Effector memory CD8-positive, alpha-beta T cell (primary cell): ENCODE results near the gene ESR2.

Source experiments
- ATAC-seq: fragments of 150-1000 bp; cut with Tn5 transposase; replicated peaks from 2 replicates; pipeline ENCODE4 v1.10.0; 2021; ENCODE audit warnings: mild to moderate bottlenecking, moderate library complexity
- DNase-seq, 3 experiments: peaks; one replicate each; pipeline ENCODE4 v3.0.0; 2021
- H3K27ac Mint-ChIP-seq, 2 donors: one replicate each; pipeline ENCODE4 v1.8.0; 2022; ENCODE audit warnings: mild to moderate bottlenecking in 2 of 2, mixed read lengths in 2 of 2, moderate library complexity in 2 of 2
- H3K27me3 Mint-ChIP-seq, 2 donors: one replicate each; pipeline ENCODE4 v1.8.0; 2022; ENCODE audit warnings: mixed read lengths in 2 of 2
- H3K36me3 Mint-ChIP-seq: one replicate; pipeline ENCODE4 v1.8.0; 2022; ENCODE audit warnings: mild to moderate bottlenecking, moderate library complexity, mixed read lengths; ENCODE audit not compliant: insufficient read depth
- H3K4me1 Mint-ChIP-seq, 2 donors: one replicate each; pipeline ENCODE4 v1.8.0; 2022; ENCODE audit warnings: low read depth in 2 of 2, mixed read lengths in 2 of 2
- H3K4me3 Mint-ChIP-seq, 2 donors: one replicate each; pipeline ENCODE4 v1.8.0; 2022; ENCODE audit warnings: mild to moderate bottlenecking in 2 of 2, mixed read lengths in 2 of 2, moderate library complexity in 2 of 2
- H3K9me3 Mint-ChIP-seq, 2 donors: one replicate each; pipeline ENCODE4 v1.8.0; 2022; ENCODE audit warnings: mixed read lengths in 2 of 2

The ESR2 gene

DNA sequence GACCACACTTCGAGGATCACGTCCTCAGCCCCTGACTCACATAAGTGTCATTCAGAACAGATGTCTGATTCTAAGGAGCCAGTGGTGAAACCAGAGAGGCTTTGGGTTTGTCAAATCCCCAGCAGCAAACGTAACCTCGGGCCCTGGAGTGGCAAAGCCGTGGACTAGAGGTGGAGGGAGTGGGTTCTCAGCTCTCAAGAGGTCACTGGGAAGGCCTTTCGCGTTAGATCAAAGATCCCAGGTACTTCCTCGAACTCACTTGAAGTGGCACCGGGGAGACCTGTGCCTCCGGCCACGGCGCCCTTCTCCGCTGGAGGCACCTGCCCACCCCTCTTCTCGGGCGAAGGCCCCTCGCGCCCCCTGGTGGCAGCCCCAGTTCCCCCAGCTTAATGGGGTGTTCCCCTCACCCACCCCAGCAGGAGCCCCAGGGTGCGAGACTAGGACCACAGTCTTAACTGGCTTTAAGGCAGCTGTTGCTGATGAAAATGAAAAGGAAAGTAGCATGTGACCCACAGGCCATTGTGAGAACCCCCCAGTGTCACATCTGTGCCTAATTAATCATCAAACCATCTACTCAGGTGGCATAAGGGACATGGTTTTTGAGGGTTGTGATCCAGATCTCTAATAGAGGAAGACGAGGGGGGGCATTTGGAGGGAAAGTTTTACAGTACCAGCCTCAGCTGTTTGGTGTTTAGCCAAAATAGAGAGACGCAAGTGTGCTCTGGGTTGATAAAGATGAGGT, 672 bp upstream of the ESR2 start:
- peaks cover 16 to 48% of the 10 kb centered on the region in 2 donors for H3K27me3 Mint-ChIP-seq
- no peaks in the 10 kb centered on the region for H3K9me3 Mint-ChIP-seq
- H3K27ac Mint-ChIP-seq, result no peak overlapping the region
- ATAC-seq (peak; percentile 88), DNase-seq (peak; percentile 72 to 78 (median 73))
- H3K4me1 Mint-ChIP-seq, result peaks cover 12 to 14% of the 10 kb centered on the region in 2 donors
- H3K36me3 Mint-ChIP-seq, result peaks cover 3% of the 10 kb centered on the region
- H3K4me3 Mint-ChIP-seq, result peak overlapping the region; percentile 79 to 83

DNA sequence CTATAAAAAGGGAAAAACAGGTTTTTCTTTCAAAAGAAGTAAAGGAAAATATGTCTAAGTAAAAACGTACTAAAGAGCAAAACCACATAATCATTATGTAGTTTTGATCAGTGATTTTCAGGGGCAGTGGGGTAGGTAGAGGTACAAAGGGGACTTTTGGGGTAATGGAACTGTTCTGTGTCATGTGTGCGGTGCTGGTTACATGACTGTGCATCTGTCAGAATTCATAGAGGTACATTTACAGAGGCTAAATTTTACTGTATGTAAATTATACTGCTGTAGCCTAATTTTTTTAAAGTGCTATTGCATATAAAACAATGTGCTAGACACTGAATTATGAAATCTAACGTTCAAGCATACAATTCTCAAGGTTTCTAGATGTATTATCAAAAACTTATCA, 2.0 kb downstream of the ESR2 start:
- H3K27me3 Mint-ChIP-seq, result peaks cover 10 to 42% of the 10 kb centered on the region in 2 donors
- H3K27ac Mint-ChIP-seq, result no peak overlapping the region
- ATAC-seq, result no peak
- H3K36me3 Mint-ChIP-seq, result peaks cover 3% of the 10 kb centered on the region
- peaks cover 12 to 14% of the 10 kb centered on the region in 2 donors for H3K4me1 Mint-ChIP-seq
- no peak for DNase-seq
- H3K4me3 Mint-ChIP-seq, result no peak overlapping the region
- H3K9me3 Mint-ChIP-seq, result no peaks in the 10 kb centered on the region

DNA sequence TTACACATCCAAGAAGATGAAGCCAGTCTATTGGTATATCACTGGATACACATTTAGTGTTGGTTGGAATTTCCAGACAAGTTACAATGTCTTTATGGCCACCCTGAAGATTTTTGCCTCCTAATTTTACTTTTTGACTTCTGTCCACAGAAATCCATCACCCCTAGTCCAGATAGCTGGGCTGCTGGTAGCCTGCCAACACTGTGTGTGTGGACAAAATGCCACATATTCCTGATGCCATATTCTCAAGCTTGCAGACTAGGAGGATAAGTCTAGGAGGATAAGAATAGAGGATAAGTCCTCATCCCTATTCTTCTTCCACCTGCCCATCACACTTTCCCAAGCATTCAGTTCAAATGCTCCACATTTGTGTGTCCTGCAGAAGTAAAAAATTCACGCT, 4.6 kb downstream of the ESR2 start:
- Mint-ChIP-seq H3K4me1 (peaks cover 7 to 10% of the 10 kb centered on the region in 2 donors), H3K36me3 (peaks cover 3% of the 10 kb centered on the region), H3K9me3 (no peaks in the 10 kb centered on the region), H3K4me3 (no peak overlapping the region), H3K27ac (no peak overlapping the region), H3K27me3 (peaks cover 14 to 16% of the 10 kb centered on the region in 2 donors)
- ATAC-seq (no peak), DNase-seq (no peak)

DNA sequence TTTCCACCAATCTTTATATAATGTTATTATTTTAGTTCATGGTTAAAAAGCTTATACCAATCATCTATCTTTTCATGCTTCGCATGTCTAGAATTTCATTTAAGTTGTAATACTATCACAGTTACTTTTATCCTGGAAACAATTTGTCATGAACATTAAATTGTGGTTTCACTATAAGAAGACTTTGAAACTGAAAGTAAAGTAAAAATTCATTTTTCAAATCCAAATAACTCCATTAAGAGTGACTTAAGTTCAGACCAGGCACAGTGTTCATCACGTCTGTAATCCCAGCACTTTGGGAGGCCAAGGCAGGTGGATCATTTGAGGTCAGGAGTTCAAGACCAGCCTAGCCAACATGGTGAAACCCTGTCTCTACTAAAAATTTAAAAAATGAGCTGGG, 12.4 kb downstream of the ESR2 start:
- peak overlapping the region in 1 of 2 donors; percentile 36 for H3K27ac Mint-ChIP-seq
- H3K36me3 Mint-ChIP-seq, result peaks cover 3% of the 10 kb centered on the region
- DNase-seq (no peak), ATAC-seq (no peak)
- H3K27me3 Mint-ChIP-seq, result peaks cover 0 to 5% of the 10 kb centered on the region in 2 donors
- H3K4me1 Mint-ChIP-seq, result peaks cover 0 to 3% of the 10 kb centered on the region in 2 donors
- H3K9me3 Mint-ChIP-seq, result no peaks in the 10 kb centered on the region
- no peak overlapping the region for H3K4me3 Mint-ChIP-seq

DNA sequence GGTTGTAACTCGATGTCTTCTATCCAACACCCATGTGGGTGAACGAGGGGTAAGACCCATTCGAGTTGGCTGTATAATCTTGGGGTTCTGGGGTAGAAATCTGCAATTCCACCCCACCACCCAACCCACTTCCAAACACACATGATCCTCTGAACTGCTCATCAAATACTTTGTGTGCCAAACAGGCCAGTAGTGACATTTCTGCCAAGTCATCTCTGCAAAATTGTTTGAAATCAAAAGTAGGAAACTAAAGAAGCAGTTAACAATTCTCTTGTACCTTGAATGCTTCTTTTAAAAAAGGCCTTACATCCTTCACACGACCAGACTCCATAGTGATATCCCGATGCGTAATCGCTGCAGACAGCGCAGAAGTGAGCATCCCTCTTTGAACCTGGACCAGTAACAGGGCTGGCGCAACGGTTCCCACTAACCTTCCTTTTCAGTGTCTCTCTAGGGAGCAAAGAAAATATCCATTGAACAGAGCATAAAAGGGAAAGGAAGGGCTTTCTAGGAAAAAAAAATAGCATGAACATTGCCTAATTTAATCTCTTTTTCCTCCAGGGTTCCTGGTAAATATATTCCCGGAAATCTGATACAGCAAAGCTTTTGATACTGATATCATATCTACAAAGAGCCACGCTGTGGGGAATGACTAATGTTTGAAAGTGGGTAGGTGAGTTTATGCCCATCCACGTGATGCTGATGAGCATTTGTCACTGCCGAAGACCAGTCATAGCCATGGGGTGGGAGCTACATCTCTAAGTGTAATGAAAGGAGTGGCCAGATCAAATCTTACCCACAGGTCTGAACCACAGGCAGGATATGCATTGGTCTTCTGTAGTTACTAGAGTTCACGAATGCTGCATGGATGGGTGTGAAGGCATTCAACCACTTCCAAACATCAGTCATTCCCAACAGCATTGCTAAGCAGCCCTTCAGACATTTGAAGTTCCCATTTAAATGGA, 14.2 kb downstream of the ESR2 start:
- peaks cover 0 to 3% of the 10 kb centered on the region in 2 donors for H3K4me1 Mint-ChIP-seq
- H3K4me3 Mint-ChIP-seq, result no peak overlapping the region
- ATAC-seq (no peak), DNase-seq (no peak)
- peaks cover 3% of the 10 kb centered on the region for H3K36me3 Mint-ChIP-seq
- no peaks in the 10 kb centered on the region for H3K9me3 Mint-ChIP-seq
- H3K27ac Mint-ChIP-seq, result no peak overlapping the region
- H3K27me3 Mint-ChIP-seq, result peaks cover 0 to 4% of the 10 kb centered on the region in 2 donors

DNA sequence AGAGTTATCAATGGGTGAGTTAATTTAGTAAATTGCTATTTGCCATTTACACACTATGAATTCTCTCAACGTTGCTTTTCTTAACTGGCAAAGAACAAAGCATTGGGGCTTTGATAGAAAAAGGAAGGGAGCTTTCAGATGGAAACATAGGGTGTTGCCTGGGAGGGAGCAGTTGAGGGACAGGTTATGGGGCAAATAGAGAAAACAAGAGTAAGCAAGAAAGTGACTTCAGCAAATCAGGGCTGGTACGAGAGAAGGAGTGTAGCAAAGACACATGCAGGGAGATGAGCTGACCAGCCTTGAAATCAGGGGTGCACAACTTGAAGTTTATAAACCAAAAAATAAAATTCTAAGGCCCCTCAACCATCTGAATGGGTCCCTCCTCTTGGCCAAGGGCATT, 15.7 kb downstream of the ESR2 start:
- Mint-ChIP-seq H3K27me3 (peaks cover 14 to 19% of the 10 kb centered on the region in 2 donors), H3K4me1 (peaks cover 0 to 3% of the 10 kb centered on the region in 2 donors), H3K4me3 (no peak overlapping the region), H3K27ac (no peak overlapping the region), H3K9me3 (no peaks in the 10 kb centered on the region), H3K36me3 (peaks cover 5% of the 10 kb centered on the region)
- DNase-seq (no peak), ATAC-seq (no peak)

DNA sequence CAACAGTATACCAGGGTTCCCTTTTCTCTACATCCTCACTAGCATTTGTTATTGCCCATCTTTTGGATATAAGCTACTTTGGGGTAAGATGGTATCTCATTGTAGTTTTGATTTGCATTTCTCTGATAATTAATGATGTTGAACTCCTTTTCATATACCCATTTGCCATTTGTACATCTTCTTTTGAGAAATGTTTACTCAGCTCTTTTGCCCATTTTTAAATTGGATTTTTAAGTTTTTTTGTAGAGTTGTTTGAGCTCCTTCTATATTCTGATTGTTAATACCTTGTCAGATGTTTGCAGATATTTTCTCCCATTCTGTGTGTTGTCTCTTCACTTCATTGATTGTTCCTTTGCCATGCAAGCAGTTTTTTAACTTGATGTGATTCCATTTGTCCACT, 22.2 kb downstream of the ESR2 start:
- no peak overlapping the region for H3K4me3 Mint-ChIP-seq
- peaks cover 5% of the 10 kb centered on the region for H3K36me3 Mint-ChIP-seq
- no peaks in the 10 kb centered on the region for H3K9me3 Mint-ChIP-seq
- ATAC-seq, result no peak
- DNase-seq, result no peak
- H3K27me3 Mint-ChIP-seq, result peaks cover 15 to 22% of the 10 kb centered on the region in 2 donors
- no peak overlapping the region for H3K27ac Mint-ChIP-seq
- peaks cover 4 to 6% of the 10 kb centered on the region in 2 donors for H3K4me1 Mint-ChIP-seq

DNA sequence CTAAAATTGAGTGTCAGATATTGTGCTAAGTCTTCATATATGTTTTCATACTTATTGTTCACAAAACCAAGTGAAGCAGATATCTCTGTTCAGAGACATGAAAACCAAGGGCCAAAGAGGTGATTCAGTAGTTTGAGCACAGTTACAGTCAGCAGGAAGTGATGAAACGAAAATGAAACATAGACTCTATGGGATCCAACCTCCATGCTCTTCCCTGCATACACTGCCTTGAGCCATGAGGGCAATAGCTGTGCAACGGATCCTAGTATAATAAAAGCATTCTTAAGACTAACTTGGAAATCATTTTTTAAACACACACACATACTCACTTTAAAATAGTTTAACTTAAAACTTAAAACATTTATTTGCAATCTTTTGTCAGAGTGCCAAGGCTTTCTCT, 27.9 kb downstream of the ESR2 start:
- H3K4me3 Mint-ChIP-seq, result peak overlapping the region in 1 of 2 donors; percentile 14
- no peaks in the 10 kb centered on the region for H3K36me3 Mint-ChIP-seq
- DNase-seq (no peak), ATAC-seq (peak; percentile 56)
- H3K27ac Mint-ChIP-seq, result peak overlapping the region; percentile 4 to 69
- H3K9me3 Mint-ChIP-seq, result no peaks in the 10 kb centered on the region
- H3K27me3 Mint-ChIP-seq, result no peaks in the 10 kb centered on the region
- H3K4me1 Mint-ChIP-seq, result peaks cover 10 to 14% of the 10 kb centered on the region in 2 donors

DNA sequence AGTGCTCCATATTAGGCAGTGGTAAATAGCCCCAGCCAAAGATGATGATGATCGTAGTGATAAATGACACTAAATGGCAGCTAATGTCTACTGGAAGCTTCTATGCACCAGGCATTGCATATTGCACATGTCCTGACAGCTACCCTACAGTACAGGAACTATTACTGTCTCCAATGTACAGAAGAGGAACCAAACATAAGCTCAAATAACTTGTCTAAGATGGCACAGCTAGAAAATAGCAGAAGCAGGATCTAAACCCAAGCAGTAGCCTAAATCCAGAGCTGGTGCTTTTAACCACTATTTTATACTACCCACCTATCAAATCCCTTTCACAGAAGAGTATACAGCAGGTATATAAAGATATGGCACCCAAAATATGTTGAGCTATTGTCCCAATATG, 28.9 kb downstream of the ESR2 start:
- DNase-seq (no peak), ATAC-seq (no peak)
- Mint-ChIP-seq H3K27me3 (no peaks in the 10 kb centered on the region), H3K27ac (no peak overlapping the region), H3K9me3 (no peaks in the 10 kb centered on the region), H3K4me3 (no peak overlapping the region), H3K36me3 (no peaks in the 10 kb centered on the region), H3K4me1 (peaks cover 10 to 14% of the 10 kb centered on the region in 2 donors)

DNA sequence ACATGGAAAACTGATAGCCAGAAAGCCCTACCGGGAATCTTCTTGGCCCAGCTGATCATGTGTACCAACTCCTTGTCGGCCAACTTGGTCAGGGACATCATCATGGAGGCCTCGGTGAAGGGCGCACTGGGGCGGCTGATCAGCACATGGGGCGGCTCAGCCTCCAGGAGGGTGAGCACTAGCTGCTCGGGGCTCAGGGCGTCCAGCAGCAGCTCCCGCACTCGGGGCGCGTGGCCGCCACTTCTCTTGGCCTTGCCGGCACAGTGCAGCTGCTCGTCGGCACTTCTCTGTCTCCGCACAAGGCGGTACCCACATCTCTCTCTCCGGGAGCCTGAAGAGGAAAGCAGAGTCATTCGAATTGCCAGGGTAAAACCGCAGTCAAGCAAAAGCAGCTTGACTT, 33.8 kb downstream of the ESR2 start:
- Mint-ChIP-seq H3K4me3 (no peak overlapping the region), H3K27ac (no peak overlapping the region), H3K36me3 (peaks cover 4% of the 10 kb centered on the region), H3K4me1 (no peaks in the 10 kb centered on the region), H3K27me3 (no peaks in the 10 kb centered on the region), H3K9me3 (no peaks in the 10 kb centered on the region)
- DNase-seq (no peak), ATAC-seq (no peak)

DNA sequence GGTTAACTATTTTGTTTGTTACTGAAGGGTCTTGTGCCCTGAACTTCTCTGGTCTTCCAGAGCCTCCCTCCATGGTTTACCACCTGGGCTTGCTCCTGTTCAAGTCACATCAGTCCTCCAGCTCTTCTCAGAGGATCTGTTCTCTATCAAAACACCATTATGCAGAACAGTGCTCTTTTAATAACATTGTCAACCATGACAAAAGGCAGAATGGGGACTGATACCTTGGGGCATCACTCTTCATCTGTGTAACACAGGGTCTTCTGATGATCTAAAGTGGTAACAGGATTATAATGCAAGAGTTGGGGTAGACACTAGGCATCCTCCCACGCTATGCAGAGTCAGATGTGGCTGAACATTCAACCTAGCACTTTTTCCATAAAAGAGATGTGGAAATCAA, 38.4 kb downstream of the ESR2 start:
- peaks cover 3 to 6% of the 10 kb centered on the region in 2 donors for H3K27me3 Mint-ChIP-seq
- DNase-seq, result no peak
- H3K36me3 Mint-ChIP-seq, result peaks cover 4% of the 10 kb centered on the region
- H3K4me3 Mint-ChIP-seq, result no peak overlapping the region
- ATAC-seq, result no peak
- H3K27ac Mint-ChIP-seq, result no peak overlapping the region
- H3K4me1 Mint-ChIP-seq, result no peaks in the 10 kb centered on the region
- no peaks in the 10 kb centered on the region for H3K9me3 Mint-ChIP-seq

DNA sequence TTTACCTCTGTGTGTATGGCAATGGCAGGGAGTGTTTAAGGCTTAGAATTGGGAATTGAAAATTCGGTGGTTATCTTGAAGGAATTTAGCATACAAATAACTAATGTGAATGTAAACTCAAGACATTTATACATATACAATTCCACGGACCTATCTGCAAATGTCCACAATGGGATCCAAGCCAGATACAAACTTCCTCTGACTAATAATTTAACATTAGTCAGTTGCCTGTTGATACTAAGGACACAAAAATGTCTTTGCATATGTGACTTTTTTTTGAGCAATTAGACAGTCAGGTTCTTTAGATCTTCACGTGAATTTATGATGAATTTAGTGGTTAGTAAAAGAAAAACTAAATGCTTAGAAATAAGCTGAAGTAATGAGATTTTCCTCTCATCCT, 40.5 kb downstream of the ESR2 start:
- H3K27ac Mint-ChIP-seq, result no peak overlapping the region
- no peak for DNase-seq
- peaks cover 13 to 17% of the 10 kb centered on the region in 2 donors for H3K27me3 Mint-ChIP-seq
- peaks cover 4% of the 10 kb centered on the region for H3K36me3 Mint-ChIP-seq
- H3K9me3 Mint-ChIP-seq, result no peaks in the 10 kb centered on the region
- no peak for ATAC-seq
- H3K4me1 Mint-ChIP-seq, result no peaks in the 10 kb centered on the region
- H3K4me3 Mint-ChIP-seq, result no peak overlapping the region

DNA sequence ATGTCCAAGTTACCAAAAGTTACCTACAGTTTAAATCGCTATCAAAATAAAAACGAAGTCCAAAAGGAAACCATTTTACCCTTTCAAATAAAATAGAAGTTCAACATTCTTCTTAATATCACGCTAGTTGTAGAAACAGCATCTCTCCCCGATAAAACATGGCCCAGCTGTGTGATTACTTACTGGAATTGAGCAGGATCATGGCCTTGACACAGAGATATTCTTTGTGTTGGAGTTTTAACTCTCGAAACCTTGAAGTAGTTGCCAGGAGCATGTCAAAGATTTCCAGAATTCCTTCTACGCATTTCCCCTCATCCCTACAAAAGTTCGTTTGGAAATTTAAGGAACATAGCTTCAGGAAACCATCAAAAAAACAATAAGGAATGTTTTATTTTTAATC, 44.8 kb downstream of the ESR2 start:
- Mint-ChIP-seq H3K36me3 (no peaks in the 10 kb centered on the region), H3K27me3 (peaks cover 35 to 51% of the 10 kb centered on the region in 2 donors), H3K4me1 (no peaks in the 10 kb centered on the region), H3K4me3 (no peak overlapping the region), H3K27ac (no peak overlapping the region), H3K9me3 (no peaks in the 10 kb centered on the region)
- no peak for ATAC-seq
- DNase-seq, result no peak
